Pancreas (tissue), 10 donors: Measurements from ENCODE around the gene VWA8. TPM values are rescaled to one million over a fixed set of nuclear protein-coding genes. Genes with fewer than 3 reads are reported as not detected.

ENCODE experiments used
- ATAC-seq, 4 donors: fragments of 200-7000 bp; cut with Tn5 transposase; one replicate each; pipeline versions ENCODE4 v1.8.0 to v1.9.1; 2020; ENCODE audit warnings: mild to moderate bottlenecking in 4 of 4, moderate library complexity in 4 of 4
- DNase-seq, 6 donors: peaks; one replicate each; pipeline ENCODE4 v3.0.0-alpha.2; 2020
- FAIRE-seq: peaks from 2 replicates; lab custom pipeline; 2012; peaks lifted over from hg19 to GRCh38; lab: Jason Lieb, UNC
- H3K27ac ChIP-seq, 4 donors: fragments of 200-600 bp; sonication (generic); 1 replicate in 3 of 4; 2 replicates in 1 of 4; pipeline versions ENCODE4 v1.5.0 to v1.8.0; 2020
- H3K27me3 ChIP-seq, 4 donors: fragments of 200-600 bp; one replicate each; pipeline ENCODE4 v1.8.0; 2021
- H3K36me3 ChIP-seq, 3 donors: fragments of 200-600 bp; sonication (generic) in 1 of 3; one replicate each; pipeline versions ENCODE4 v1.5.0 to v1.8.0; 2020 to 2021
- H3K4me1 ChIP-seq, 3 donors: fragments of 200-600 bp; one replicate each; pipeline ENCODE4 v1.8.0; 2021
- H3K4me3 ChIP-seq, 4 donors: fragments of 200-600 bp; sonication (generic) in 2 of 4; one replicate each; pipeline versions ENCODE4 v1.5.0 to v1.8.0; 2020 to 2021
- H3K9me3 ChIP-seq, 4 donors: fragments of 200-600 bp; one replicate each; pipeline ENCODE4 v1.8.0; 2021
- CTCF ChIP-seq, 4 donors: fragments of 200-600 bp; sonication (generic) in 3 of 4; IDR thresholded peaks; one replicate each; pipeline versions ENCODE4 v1.5.0 to v1.8.0; 2021; ENCODE audit warnings: antibody characterized with exemption in 4 of 4
- WGBS, 2 donors: extraction: QIAGEN DNeasy Blood & Tissue Kit; methylation state at CpG; one replicate each; pipeline ENCODE4 v1.1.7; 2013; 5-methylcytosine and 5-hydroxymethylcytosine counted together
- intact Hi-C, 3 donors: fragments of 100-400 bp; cut with DNase I; formaldehyde crosslinking; loops; one replicate each; pipeline versions ENCODE4 v1.11.1 to v1.14.2; 2022
- polyA plus RNA-seq, 2 donors: library from polyadenylated mRNA; stranded (reverse); fragments of 200-250 nt; gene quantifications; one replicate each; pipeline ENCODE4 v1.2.3, GENCODE V29; 2013
- total RNA-seq, 6 donors: library from RNA; stranded (reverse); fragmentation: NEBNext Ultra II Directional in 4 of 6; extraction: Animal tissue kit (Norgen Biotek cat#: 25700) in 4 of 6; gene quantifications; one replicate each; pipeline versions ENCODE4 v1.2.1 to v1.2.4, GENCODE V29; 2021 to 2023
- donor health status: healthy with polysubstance abuse.
- donor health status: DM: no; HTN: no; CAD: no; lungs with moderate emphysema.
- donor health status: DM: no; HTN: no; CAD: no.
- donor health status: control.
- donor health status: control.
- donor health status: Bipolar disorder and iron deficiency.
- donor health status: DM: yes; HTN: yes; CAD: no.
- donor health status: DM: no; HTN: no; CAD: no.
- donor health status: DM: no; HTN: no; CAD: no.
- donor health status: DM: yes; HTN: yes; CAD: no.

Gene VWA8
- total RNA-seq (10 to 100 TPM in 4 of 6 donors, 1 to 10 TPM in 2; 7.8 to 15.8 (median 10.3) TPM), polyA plus RNA-seq (1 to 10 TPM; 3.3 to 4.5 TPM)

- FAIRE-seq (no peak), ATAC-seq (peak; percentile 93 to 99 (median 98)), DNase-seq (peak; percentile 78 to 94 (median 86))
- no peaks in the 10 kb centered on the region for H3K36me3 ChIP-seq
- peaks cover 4 to 13% (median 6%) of the 10 kb centered on the region in 3 donors for H3K4me1 ChIP-seq
- 1% methylated on average over 70 to 83 of the region's 83 CpGs for WGBS, 2 donors
- no peaks in the 10 kb centered on the region for H3K9me3 ChIP-seq
- H3K27ac ChIP-seq, result peak within 1 kb of the TSS; percentile 67 to 84 (median 82)
- H3K4me3 ChIP-seq, result peak within 1 kb of the TSS; percentile 68 to 88 (median 81)
- no peaks in the 10 kb centered on the region for H3K27me3 ChIP-seq
- TF ChIP-seq CTCF (IDR thresholded peaks at IDR 0.05), result no peak
- intact Hi-C loops, result no loop called here
Observed at GRCh38 chr13:41960637-41961465, at the start of gene VWA8. Gene VWA8 (minus strand): TSS chr13:41961109. CDS start chr13:41961015, 94 bp downstream.

- ATAC-seq, result no peak
- 68 to 76% methylated on average over 4 of the region's 4 CpGs for WGBS, 2 donors
- Histone ChIP-seq H3K9me3 (no peaks in the 10 kb centered on the region), H3K27ac (no peak overlapping the region), H3K36me3 (no peaks in the 10 kb centered on the region), H3K4me1 (no peaks in the 10 kb centered on the region), H3K4me3 (no peak overlapping the region), H3K27me3 (no peaks in the 10 kb centered on the region)
- TF ChIP-seq CTCF (IDR thresholded peaks at IDR 0.05), result no peak
- FAIRE-seq, result no peak
- intact Hi-C loops, result no loop called here
- no peak for DNase-seq
Observed at GRCh38 chr13:42009057-42009456, 48.1 kb upstream of the VWA8 start.

- H3K27ac ChIP-seq, result no peak overlapping the region
- no peaks in the 10 kb centered on the region for H3K27me3 ChIP-seq
- H3K9me3 ChIP-seq, result no peaks in the 10 kb centered on the region
- no peak for TF ChIP-seq CTCF (IDR thresholded peaks at IDR 0.05)
- FAIRE-seq (no peak), ATAC-seq (no peak), DNase-seq (no peak)
- no peaks in the 10 kb centered on the region for H3K36me3 ChIP-seq
- no peaks in the 10 kb centered on the region for H3K4me1 ChIP-seq
- WGBS, 2 donors, result 53 to 64% methylated on average over 1 of the region's 1 CpG
- intact Hi-C loops, result no loop called here
- no peak overlapping the region for H3K4me3 ChIP-seq
Observed at GRCh38 chr13:42007844-42008243, 46.9 kb upstream of the VWA8 start.

- WGBS, 2 donors, result 71 to 75% methylated on average over 2 of the region's 2 CpGs
- intact Hi-C loops, result no loop called here
Observed at GRCh38 chr13:42002066-42002465, 41.2 kb upstream of the VWA8 start.

More at GRCh38 chr13:42002066-42002465, 41.2 kb upstream of the VWA8 start:
- H3K27me3 ChIP-seq, result no peaks in the 10 kb centered on the region
- ATAC-seq (no peak), DNase-seq (no peak), FAIRE-seq (no peak)
- no peak for TF ChIP-seq CTCF (IDR thresholded peaks at IDR 0.05)
- no peaks in the 10 kb centered on the region for H3K36me3 ChIP-seq
- no peak overlapping the region for H3K4me3 ChIP-seq
- H3K9me3 ChIP-seq, result no peaks in the 10 kb centered on the region
- H3K4me1 ChIP-seq, result no peaks in the 10 kb centered on the region
- no peak overlapping the region for H3K27ac ChIP-seq
